ENCODE data around the gene STK38.
"Not testable (repeated sequence)": the region's sequence is repeated elsewhere in the genome, so short reads cannot be mapped to it uniquely, and the experiment has no call there.

The STK38 gene

GRCh38 chr6:36517408-36517807 lies 29.9 kb downstream of the STK38 start:
- no peak for DNase-seq

GRCh38 chr6:36516988-36517387 lies 30.3 kb downstream of the STK38 start:
- DNase-seq: no peak

- no peak for DNase-seq
Observed at GRCh38 chr6:36516559-36516958, 30.7 kb downstream of the STK38 start.

GRCh38 chr6:36515844-36516243 lies 31.4 kb downstream of the STK38 start:
- DNase-seq: no peak

- DNase-seq: no peak
Observed at GRCh38 chr6:36514554-36515456, 32.5 kb downstream of the STK38 start.

- no peak for DNase-seq
Observed at GRCh38 chr6:36510365-36510764, 36.9 kb downstream of the STK38 start.

- no peak for DNase-seq
Observed at GRCh38 chr6:36508532-36508931, 38.7 kb downstream of the STK38 start.

GRCh38 chr6:36506611-36507010 lies 40.7 kb downstream of the STK38 start:
- DNase-seq: no peak

- no peak for DNase-seq
Observed at GRCh38 chr6:36505744-36506534, 41.3 kb downstream of the STK38 start.

GRCh38 chr6:36504982-36505381 lies 42.3 kb downstream of the STK38 start:
- DNase-seq: no peak

GRCh38 chr6:36504181-36504580 lies 43.1 kb downstream of the STK38 start:
- DNase-seq: no peak

GRCh38 chr6:36501686-36502085 lies 45.6 kb downstream of the STK38 start:
- DNase-seq: no peak

- no peak for DNase-seq
Observed at GRCh38 chr6:36499918-36500317, 47.4 kb downstream of the STK38 start.

- DNase-seq: no peak
Observed at GRCh38 chr6:36495086-36495485, 52.2 kb downstream of the STK38 start.

GRCh38 chr6:36493859-36494258 lies 53.4 kb downstream of the STK38 start:
- DNase-seq: no peak

GRCh38 chr6:36493319-36493718 lies 54.0 kb downstream of the STK38 start:
- DNase-seq: no peak

- no peak for DNase-seq
Observed at GRCh38 chr6:36492621-36493020, 54.7 kb downstream of the STK38 start.

- DNase-seq: no peak
Observed at GRCh38 chr6:36492092-36492491, 55.2 kb downstream of the STK38 start.

- DNase-seq: no peak
Observed at GRCh38 chr6:36491378-36491965, 55.8 kb downstream of the STK38 start.

GRCh38 chr6:36489426-36489825 lies 57.9 kb downstream of the STK38 start:
- no peak for DNase-seq

GRCh38 chr6:36488221-36488620 lies 59.1 kb downstream of the STK38 start:
- DNase-seq: no peak

- DNase-seq: no peak
Observed at GRCh38 chr6:36487698-36488097, 59.6 kb downstream of the STK38 start.

- no peak for DNase-seq
Observed at GRCh38 chr6:36484736-36485135, 62.5 kb downstream of the STK38 start.

GRCh38 chr6:36483326-36483725 lies 64.0 kb downstream of the STK38 start:
- not testable (repeated sequence) for DNase-seq
